Mesenteric fat pad (tissue), 1 donor: Measurements from ENCODE around the gene RPE65. TPM values are rescaled to one million over a fixed set of nuclear protein-coding genes. Genes with fewer than 3 reads are reported as not detected.

Experiments
- total RNA-seq: library from RNA; stranded (reverse); fragmentation: NEBNext Ultra II Directional; extraction: Animal tissue kit (Norgen Biotek cat#: 25700); gene quantifications from one replicate; pipeline ENCODE4 v1.2.1, GENCODE V29; 2021
- donor health status: DM: yes; HTN: yes; CAD: no.

The RPE65 gene
- total RNA-seq, 1 donor from 2014 or later = not detected

Other genes with a start within 250 kb of the RPE65 start
- gene WLS, start 217.4 kb downstream of the RPE65 start, total RNA-seq = 43.0 TPM
- not detected for gene DEPDC1, start 47.1 kb upstream of the RPE65 start, total RNA-seq